Measurements from ENCODE around the gene SEPTIN7.
"Not testable (repeated sequence)": the region's sequence is repeated elsewhere in the genome, so short reads cannot be mapped to it uniquely, and the experiment has no call there.

The SEPTIN7 gene

DNA sequence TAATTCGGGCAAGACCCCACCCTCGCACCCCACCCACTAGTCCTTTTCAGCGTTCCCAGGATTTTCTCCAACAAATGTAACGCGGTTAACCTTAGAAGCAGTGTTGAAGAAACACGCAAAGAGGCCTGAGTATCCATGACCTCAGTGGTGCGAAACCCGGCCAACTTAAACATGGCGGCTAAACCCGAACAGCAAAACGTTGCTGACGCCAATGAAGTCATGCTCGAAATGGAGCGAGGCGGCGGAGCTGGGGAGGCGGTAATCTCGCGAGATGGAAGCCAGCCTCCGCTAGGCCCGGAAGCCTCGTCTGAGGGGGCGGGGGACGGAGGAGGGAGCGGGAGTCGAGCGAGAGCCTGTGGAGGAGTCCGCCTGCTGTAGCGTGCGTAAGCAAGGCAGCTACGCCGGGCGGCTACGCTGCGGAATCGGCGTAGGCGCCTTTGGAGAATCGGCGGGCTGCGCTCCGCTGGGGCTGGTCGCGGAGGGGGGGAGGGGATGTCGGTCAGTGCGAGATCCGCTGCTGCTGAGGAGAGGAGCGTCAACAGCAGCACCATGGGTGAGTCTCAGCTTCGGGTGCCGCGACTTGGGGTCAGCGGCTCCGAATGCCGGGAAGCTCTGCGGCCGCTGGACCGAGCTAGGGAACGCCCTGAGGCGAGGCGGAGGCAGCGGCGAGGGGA is at the start of gene SEPTIN7:
Gene SEPTIN7, plus strand, starts transcription at position 340 of the 674 bp plus-strand sequence. Its CDS starts 153 bp downstream, at position 493.
- peak; percentile 93 for DNase-seq (ENCODE audit: low spot score)

DNA sequence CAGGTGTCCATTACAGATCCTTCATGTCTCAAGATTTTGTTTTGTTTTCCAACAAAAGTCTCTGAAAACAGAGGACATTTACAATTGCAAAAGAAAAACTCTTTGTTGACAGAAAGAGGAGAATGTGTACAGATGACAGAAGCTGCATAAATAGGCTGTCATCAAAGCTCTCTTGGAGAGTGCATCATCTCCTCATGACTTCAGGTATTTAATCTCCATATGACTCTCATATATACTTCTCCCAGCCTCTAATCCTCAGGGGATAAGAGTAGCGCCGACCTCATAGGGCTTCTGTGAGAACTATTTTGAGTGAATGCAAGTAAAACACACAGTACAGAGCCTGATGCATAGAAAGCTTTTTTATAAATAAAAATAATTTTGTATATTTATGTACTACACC is 48.1 kb upstream of the SEPTIN7 start:
- DNase-seq (ENCODE audit: low spot score) = no peak

DNA sequence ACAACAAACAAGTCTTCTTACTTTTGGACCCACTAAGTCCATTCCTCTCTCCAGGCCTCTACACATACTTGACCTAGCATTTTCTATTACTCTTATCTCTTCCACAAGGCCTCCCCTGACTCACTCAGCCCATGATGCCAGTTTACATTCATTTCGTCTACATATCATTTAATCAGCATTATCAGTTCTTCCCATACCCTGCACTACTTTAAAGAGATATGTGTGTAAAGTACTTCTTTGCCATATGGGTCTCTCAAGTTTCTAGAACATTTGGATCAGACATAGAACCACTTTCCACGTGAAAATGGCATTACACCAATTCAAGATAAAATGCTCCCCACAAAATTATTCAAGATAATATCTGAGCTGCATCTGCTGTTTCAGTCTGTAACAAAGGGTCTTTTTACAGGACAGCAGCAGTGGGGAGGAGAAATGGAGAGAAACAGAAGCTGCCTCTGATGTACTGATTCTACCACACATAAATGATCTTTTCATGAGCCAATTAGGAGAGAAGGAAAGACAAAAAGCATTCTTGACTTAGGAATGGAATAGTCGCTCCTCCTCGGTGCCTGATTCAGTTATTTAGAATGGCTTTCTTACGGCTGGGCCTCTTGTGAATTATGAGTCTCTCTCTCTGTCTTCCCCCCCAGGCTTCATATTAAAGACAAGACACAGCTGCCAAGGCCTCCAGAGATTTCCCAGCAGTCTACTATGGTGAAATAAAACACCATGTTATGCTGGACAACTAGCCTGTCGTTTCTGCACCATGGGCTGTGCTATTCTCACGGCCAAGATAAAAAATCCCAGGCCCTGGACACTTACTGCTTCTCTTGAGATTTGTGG is 46.9 kb upstream of the SEPTIN7 start:
- no peak for DNase-seq (ENCODE audit: low spot score)

DNA sequence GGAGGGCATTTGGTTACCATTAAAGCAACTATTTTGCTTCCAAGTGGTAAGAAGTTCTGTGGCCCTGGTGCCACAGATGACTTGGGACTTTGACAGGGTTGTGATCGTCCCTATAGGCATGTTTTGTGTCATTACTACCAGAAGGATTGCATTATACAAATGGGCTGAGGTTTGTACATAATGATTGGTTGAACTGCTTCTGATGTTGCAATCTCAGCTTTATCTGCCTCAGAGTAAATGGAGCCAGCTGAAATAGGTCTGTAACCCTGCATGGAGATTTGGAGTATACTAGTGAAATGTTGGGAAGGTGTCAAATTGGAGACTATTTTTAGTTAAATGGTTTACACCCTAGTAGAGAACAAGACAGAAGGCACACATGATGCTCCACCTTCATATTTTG is 46.1 kb upstream of the SEPTIN7 start:
- no peak for DNase-seq (ENCODE audit: low spot score)

DNA sequence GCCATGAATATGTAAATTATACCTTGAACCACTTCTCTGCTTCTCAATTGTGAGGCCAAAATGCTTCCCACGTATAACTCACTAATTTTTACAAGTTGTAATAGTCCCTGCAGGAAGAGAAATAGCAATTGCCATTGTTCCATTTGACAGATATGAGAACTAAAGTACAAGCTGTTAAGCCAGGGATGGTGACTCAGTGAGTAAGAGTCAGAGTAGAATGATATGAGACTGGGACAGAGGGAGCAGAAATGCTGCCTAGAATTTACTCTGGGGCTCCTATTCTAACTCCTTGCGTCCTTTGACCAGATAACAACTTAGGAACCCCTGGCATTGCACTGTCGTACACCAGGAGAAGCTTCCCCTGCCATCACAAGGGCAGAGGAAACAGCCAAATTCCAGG is 45.1 kb upstream of the SEPTIN7 start:
- DNase-seq (ENCODE audit: low spot score) = no peak

DNA sequence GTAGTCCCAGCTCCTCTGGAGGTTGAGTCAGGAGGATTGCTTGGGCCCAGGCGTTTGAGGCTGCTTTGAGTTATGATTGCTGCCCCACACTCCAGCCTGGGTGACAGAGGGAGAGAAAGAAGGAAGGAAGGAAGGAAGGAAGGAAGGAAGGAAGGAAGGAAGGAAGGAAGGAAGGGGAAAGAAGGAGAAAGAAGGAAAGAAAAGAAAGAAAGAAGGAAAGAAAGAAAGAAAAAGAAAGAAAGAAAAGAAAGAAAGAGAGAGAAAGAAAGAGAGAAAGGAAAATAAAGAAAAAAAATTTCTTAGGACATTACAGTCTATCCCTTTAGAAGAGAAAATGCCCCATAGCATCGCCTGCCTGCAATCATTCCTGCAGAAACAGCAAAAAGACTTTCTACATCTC is 44.4 kb upstream of the SEPTIN7 start:
- DNase-seq (ENCODE audit: low spot score) = not testable (repeated sequence)

DNA sequence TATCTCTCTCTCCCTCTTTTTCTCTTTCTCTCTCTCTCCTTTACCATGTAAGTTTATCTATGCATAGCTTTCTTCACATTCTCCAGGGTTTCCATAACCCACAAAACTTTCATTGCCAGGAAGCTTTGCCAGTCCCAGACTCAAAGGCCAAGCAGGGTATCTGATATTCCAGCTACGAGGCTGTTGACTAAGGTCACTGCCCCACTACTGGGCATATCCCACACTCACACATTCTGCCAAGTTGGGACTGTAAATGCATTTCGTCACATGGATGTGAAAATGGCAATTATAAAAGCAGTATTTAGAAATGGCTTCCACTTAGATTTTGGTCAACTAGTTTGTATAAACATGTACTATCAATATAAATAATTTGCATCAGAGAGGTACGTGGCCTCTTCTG is 43.3 kb upstream of the SEPTIN7 start:
- no peak for DNase-seq (ENCODE audit: low spot score)

DNA sequence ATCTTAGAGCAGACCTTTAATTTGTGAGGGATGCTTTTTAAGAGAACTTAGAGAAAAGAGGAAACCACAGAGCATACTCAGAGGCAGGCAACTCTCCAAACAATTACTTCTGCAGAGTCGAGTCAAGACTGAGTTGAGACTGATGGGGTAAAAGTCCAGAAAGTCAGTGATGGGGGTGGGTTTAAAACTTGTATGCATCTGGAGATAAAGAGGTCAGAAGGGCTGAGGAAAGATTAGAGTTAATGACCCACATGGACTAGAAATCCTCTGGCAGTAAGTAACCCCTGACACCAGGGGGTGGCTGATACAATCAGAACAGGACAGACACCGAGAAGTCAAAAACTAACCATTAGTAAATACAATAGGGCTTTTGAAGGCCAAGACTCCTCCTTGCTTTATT is 42.4 kb upstream of the SEPTIN7 start:
- DNase-seq (ENCODE audit: low spot score) = peak; percentile 34

DNA sequence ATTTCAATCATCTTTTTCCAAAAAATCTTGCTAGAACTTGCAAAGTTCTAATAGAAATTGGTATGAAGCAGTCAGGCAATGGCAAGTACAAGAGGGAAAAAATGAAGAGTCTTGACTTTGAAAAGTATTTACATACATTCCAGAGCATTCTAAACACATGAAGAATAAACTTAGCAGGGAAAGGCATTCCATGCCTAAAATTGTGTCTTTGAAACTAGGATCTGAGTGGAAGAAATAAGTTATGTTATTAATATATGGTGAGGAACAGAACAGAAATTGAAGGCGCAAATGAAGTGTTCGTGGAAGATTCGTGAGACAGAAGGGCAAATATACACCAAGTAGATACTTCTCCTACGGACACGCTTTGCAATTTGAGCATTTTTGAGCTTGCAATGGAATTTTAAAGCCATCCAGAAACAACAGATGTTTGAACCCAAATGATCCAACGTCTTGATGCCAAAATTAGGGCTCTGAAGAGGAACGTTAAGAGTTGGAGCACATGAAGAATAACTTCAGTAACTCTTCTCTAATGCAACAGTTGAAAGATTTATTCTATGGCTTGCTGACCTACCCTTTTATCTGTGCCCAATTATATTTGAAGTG is 40.6 kb upstream of the SEPTIN7 start:
- DNase-seq (ENCODE audit: low spot score) = no peak

DNA sequence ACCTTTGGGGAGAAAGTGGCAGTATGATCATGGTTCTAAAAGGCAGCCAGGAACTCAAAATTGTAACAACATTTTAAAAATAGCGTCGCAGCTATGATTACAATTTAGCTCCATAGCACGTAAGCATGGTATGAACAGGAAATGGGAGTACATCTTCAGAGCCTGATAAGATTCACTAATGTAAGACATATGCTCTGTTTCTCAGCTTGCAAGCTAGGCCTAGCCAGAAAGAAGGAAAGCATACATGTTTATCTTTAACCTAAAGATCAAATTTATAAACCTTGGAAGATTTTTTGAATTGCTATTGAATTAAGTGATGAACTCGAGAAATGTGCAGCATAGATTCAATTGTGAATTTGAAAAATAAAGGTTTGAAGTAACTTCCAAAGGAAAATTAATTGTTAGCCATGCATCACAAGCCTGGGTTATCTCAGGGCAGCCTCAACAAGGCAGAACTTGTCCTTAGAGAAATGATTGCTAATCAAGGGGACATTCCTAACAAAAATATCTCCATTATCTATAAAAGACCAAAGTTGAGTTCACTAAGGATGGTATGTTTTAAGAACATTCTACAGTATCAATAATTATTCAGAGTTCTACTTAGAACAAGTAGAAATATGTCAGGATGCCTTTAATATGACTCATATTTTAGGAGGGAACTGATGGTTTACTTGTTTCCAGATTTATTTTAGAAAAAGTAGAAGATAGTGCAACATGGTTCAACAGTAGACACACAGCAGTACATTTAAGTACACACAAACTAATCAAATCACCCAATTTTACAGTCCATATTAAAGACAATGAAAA is 38.8 kb upstream of the SEPTIN7 start:
- DNase-seq (ENCODE audit: low spot score) = no peak

DNA sequence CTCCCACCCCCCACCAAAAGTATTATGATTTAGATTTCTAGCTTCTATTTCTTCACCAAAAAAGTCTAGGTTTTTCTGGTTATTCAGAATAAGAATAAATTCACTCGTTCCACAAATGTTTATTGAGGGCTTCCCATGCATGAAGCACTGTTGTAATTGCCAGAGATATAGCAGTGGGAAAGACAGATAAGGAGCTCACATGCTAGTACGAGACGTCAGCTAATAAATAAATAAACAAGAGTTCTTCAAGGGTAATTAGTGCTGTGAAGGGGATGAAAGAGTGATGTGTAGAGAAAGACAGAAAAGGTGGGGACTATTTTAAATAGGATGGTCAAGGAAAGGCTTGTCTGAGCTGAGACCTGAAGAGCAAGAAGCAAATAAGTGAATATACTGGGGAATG is 38.1 kb upstream of the SEPTIN7 start:
- no peak for DNase-seq (ENCODE audit: low spot score)

DNA sequence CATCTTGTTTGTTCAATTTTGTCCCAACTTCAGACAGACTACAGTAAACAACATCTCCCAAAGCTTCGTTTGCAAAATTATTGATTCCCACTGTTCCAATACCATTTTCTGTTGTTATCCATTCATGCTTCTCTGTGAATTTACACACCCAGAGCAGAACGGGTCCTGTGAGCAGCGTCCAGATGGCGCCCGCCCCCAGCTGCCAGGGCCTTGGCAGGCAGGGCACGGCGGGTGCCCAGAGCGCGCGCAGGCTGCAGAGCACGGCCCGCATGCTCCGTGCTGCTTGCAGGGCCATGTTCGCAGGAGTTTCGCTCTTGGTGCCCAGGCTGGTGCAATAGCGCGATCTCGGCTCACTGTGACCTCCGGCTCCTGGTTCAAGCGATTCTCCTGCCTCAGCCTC is 32.5 kb upstream of the SEPTIN7 start:
- no peak for DNase-seq (ENCODE audit: low spot score)

DNA sequence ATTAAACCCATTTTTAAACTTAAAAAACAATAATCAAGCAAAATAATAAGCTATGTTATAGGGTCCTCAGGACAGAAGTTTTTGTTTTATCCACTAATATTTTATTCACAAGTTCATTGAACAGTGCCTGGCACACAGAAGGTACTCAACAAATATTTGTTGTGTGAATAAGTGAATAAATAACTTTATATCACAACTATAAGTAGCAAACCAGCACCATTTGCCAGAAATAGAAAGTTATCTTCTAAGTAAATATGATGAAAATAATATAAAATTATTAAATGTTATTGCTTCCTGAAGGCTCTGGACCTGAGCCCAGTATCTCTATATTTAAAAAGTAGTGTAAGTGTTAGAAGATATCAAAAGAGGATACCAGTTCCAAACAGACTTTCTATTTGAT is 29.1 kb upstream of the SEPTIN7 start:
- no peak for DNase-seq (ENCODE audit: low spot score)

DNA sequence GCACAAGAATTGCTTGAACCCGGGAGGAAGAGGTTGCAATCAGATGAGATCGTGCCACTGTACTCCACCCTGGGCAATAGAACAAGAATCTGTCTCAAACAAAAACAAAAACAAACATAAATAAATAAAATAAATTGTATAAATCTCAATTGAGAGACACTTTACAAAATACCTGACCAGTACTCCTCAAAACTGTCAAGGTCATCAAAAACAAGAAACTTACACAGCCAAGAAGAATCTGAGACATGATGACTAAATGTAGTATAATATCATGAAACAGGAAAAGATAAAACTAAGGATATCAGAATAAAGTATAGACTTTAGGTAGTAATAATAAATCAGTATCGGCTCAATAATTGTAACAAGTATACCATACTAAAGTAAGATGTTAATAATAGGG is 26.9 kb upstream of the SEPTIN7 start:
- no peak for DNase-seq (ENCODE audit: low spot score)

DNA sequence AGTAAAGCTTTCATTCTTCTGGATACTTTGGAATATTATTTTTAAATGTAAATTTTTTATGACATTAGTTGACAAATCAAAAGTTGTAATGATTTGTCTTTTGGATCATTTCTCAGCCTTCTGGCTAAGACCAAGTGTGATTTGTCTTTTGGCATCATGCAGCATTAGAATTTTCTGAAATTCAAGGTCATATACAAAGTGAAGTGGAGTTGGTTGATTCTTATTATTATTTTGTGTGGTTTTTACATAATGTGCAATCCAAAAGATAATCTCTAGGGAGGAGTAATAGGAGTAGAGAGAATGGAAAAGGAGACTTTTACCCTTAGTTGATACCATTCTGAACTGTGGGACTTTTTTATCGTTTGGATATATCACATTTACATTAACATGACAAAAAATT is 24.2 kb upstream of the SEPTIN7 start:
- DNase-seq (ENCODE audit: low spot score) = no peak

DNA sequence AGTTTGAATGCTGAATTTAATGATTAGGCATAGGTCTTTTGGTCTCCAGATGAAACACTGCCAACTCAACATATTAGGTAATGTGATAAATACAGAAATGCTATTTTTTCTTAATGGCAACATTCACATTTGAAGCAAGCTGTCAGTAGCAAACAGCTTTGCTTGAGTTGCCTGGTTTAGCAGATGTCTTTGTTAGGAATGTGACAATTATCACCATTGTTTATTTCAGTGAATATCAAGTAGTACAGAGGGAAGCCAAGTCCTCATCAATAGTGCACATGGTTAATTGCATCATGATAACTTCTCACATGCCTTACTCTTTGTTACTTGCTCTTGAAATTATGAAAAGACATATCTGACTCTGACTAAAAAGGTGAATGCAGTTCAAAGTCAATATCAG is 23.7 kb upstream of the SEPTIN7 start:
- no peak for DNase-seq (ENCODE audit: low spot score)

DNA sequence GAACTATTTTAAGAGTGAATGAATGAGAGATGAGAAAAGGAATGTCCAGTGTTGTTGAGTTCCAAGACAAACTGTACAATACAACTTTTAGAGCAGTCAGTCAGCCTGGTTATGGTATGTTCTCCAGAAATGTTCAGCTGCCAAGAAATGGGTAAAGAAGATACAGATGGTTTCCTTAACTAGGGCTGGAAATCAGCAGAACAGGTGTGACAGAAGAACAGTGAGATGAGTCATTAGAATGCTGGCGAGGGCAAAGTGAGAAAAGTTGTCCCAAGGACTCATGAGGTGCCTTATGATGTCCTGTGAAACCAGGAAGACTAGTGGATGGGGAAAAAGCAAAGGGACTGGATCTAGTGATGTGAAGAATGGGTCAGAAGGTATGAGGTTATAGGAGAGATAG is 20.8 kb upstream of the SEPTIN7 start:
- no peak for DNase-seq (ENCODE audit: low spot score)

DNA sequence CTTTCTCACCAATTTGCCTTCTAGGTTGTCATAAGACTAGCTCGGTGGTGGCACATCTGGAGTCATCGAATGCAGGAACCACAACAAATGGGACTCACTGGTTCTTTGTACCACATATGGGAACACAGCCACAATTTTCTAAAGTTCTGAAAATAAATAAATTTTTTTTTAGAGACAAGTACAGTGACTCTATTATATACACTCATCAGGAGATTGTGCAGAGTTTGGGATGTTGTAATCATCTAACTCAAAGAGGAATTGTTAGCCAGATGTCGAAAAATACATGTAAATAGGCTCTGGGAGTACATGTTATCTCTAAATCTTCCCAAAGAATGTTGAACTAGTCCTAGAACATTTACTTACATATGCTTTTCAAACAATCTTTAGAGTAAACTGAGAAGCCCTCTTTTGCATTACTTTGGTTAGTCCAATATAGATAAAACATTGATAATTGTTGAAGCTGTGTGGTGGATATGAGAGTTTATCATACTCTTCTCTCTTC is 19.6 kb upstream of the SEPTIN7 start:
- no peak for DNase-seq (ENCODE audit: low spot score)

DNA sequence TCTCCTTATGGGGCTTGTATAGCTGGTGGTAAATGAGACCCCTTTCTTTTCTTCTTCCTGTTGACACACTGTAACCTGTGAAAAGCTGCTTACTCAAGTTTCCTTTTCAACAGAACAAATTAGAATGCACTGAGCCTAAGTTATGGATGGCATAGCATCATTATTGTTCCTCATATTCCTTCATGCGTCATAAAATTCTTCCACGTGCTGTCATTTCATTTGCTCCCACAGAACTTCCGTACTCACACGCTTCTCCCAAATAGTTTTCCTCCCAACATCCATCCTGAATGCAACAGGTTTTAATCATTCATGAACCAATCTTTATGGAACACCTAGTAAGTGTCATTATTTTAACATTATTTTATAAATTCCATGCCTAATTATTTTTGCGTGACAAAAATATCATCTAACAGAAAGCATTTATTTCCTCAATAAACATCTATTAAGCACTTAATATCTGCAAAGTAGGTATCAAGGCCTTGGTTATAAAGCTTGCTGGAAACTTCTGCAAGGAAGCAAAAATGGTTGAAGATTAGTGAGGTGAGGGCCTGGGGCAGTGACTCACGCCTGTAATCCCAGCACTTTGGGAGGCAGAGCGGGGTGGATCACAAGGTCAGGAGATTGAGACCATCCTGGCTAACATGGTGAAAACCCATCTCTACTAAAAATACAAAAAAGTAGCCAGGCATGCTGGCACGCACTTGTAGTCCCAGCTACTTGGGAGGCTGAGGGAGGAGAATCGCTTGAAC is 18.9 kb upstream of the SEPTIN7 start:
- DNase-seq (ENCODE audit: low spot score) = no peak

DNA sequence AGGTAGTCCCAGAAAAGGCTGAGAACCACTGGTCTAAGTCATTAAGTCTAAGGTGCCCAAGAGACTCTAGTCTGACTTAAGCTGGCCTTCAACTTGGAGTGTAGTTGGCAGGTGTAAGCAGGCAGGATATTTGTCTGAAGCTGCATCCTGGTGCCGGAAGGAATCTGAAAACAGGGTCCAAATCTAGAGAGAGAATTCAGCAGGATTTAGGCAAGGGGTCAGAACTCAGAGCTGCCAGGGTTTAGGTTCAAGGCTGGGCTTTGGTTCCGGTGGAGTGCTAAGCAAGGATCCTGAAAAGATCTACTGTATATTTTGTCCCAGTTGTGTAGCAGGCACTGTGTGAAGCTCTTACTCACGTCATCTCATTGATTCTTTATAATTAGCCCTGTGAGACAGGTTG is 16.5 kb upstream of the SEPTIN7 start:
- no peak for DNase-seq (ENCODE audit: low spot score)

DNA sequence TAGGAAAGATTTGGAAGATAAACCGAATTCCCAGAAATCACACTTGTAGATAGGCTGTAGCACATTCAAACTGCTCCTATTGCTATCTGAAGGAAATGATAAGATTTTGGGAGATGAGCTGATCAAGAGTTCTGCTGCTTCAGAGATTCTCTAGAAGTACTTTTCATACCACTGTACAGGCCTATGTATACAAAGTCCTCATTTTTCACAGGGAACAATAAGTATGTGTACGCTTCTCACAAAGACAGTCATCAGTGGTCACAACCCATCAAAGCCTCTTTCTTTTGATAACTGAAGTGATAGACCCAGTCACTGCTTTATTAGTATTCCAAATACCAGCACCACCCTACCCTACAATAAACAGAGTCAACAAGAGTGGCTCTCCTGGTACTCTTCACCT is 15.6 kb upstream of the SEPTIN7 start:
- DNase-seq (ENCODE audit: low spot score) = no peak

DNA sequence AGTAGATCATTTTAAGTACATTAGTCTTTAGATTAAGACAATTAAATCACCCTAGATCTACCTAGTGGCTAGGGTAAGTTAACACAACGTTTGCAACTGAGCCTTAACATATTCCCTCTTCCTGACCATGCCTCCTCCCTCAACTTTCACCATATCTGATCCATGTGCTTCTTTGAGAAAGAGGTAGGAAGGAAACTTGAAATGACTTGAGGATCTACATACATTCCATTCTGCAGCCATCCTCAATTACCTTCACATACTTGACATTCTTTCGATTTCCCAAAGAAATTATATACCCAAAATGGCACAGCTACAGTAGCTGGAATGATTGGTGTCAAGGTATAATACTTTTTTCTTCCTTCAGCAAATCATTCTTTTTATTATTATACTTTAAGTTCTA is 12.9 kb upstream of the SEPTIN7 start:
- no peak for DNase-seq (ENCODE audit: low spot score)
